ENCODE data around the gene ATOSA.

The ATOSA gene

GRCh38 chr15:52661909-52662308, 17.3 kb downstream of the ATOSA start:
- TF ChIP-seq CSDC2 (CRISPR knock-in tag; IDR thresholded peaks at IDR 0.05) (no peak), SNAI2 (CRISPR knock-in tag; IDR thresholded peaks at IDR 0.05) (no peak), ISL1 (CRISPR knock-in tag; IDR thresholded peaks at IDR 0.05) (no peak), ARNTL (CRISPR knock-in tag; IDR thresholded peaks at IDR 0.05; ENCODE audit: borderline replicate concordance, low read depth) (no peak), RARB (CRISPR knock-in tag; IDR thresholded peaks at IDR 0.05) (no peak), ZNF70 (CRISPR knock-in tag; IDR thresholded peaks at IDR 0.05) (no peak), TCF4 (CRISPR knock-in tag; IDR thresholded peaks at IDR 0.05; ENCODE audit: borderline replicate concordance) (no peak), OSR1 (CRISPR knock-in tag; IDR thresholded peaks at IDR 0.05) (no peak), ZC3H10 (CRISPR knock-in tag; IDR thresholded peaks at IDR 0.05) (no peak), ZFP3 (CRISPR knock-in tag; IDR thresholded peaks at IDR 0.05) (no peak)
- TF ChIP-seq, protein P1, sequence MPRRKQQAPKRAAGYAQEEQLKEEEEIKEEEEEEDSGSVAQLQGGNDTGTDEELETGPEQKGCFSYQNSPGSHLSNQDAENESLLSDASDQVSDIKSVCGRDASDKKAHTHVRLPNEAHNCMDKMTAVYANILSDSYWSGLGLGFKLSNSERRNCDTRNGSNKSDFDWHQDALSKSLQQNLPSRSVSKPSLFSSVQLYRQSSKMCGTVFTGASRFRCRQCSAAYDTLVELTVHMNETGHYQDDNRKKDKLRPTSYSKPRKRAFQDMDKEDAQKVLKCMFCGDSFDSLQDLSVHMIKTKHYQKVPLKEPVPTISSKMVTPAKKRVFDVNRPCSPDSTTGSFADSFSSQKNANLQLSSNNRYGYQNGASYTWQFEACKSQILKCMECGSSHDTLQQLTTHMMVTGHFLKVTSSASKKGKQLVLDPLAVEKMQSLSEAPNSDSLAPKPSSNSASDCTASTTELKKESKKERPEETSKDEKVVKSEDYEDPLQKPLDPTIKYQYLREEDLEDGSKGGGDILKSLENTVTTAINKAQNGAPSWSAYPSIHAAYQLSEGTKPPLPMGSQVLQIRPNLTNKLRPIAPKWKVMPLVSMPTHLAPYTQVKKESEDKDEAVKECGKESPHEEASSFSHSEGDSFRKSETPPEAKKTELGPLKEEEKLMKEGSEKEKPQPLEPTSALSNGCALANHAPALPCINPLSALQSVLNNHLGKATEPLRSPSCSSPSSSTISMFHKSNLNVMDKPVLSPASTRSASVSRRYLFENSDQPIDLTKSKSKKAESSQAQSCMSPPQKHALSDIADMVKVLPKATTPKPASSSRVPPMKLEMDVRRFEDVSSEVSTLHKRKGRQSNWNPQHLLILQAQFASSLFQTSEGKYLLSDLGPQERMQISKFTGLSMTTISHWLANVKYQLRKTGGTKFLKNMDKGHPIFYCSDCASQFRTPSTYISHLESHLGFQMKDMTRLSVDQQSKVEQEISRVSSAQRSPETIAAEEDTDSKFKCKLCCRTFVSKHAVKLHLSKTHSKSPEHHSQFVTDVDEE (CRISPR knock-in tag; IDR thresholded peaks at IDR 0.05), result no peak
- no peak for ATAC-seq

DNA sequence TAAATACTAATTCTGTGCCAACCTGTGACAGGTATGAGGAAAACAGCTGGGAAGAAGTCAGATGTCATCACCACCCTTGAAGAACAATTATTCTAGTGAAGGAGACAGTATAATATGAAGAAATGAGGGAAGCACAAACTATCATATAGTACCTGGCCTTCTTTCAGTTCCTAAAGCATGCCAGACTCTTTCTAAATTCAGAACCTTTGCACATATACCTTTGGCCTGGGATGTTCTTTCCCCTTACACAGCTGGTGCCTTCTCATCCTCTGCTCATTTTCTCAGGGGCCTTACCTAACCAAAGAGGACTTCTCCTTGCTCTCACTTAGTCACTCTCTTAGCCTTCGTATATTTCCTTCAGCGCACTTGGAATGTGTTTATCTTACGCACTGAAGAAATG, 19.0 kb downstream of the ATOSA start:
- ATAC-seq, result no peak
- TF ChIP-seq PATZ1 (CRISPR knock-in tag; IDR thresholded peaks at IDR 0.05; ENCODE audit: borderline replicate concordance) (no peak), RARB (CRISPR knock-in tag; IDR thresholded peaks at IDR 0.05) (no peak), ZNF8 (CRISPR knock-in tag; IDR thresholded peaks at IDR 0.05) (no peak), ISL1 (CRISPR knock-in tag; IDR thresholded peaks at IDR 0.05) (no peak), POU6F1 (CRISPR knock-in tag; IDR thresholded peaks at IDR 0.05; ENCODE audit: borderline replicate concordance, low read depth) (no peak), ZFP3 (CRISPR knock-in tag; IDR thresholded peaks at IDR 0.05) (no peak), ARNTL (CRISPR knock-in tag; IDR thresholded peaks at IDR 0.05; ENCODE audit: borderline replicate concordance, low read depth) (no peak), ZNF565 (CRISPR knock-in tag; conservative IDR thresholded peaks at IDR 0.05; ENCODE audit: low read depth) (no peak), ZFP30 (CRISPR knock-in tag; IDR thresholded peaks at IDR 0.05) (no peak), TCF4 (CRISPR knock-in tag; IDR thresholded peaks at IDR 0.05; ENCODE audit: borderline replicate concordance) (no peak)
- TF ChIP-seq, protein P2, sequence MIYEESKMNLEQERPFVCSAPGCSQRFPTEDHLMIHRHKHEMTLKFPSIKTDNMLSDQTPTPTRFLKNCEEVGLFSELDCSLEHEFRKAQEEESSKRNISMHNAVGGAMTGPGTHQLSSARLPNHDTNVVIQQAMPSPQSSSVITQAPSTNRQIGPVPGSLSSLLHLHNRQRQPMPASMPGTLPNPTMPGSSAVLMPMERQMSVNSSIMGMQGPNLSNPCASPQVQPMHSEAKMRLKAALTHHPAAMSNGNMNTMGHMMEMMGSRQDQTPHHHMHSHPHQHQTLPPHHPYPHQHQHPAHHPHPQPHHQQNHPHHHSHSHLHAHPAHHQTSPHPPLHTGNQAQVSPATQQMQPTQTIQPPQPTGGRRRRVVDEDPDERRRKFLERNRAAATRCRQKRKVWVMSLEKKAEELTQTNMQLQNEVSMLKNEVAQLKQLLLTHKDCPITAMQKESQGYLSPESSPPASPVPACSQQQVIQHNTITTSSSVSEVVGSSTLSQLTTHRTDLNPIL (CRISPR knock-in tag; IDR thresholded peaks at IDR 0.05; ENCODE audit: low read depth), result no peak

- TF ChIP-seq, protein P2 (CRISPR knock-in tag; IDR thresholded peaks at IDR 0.05; ENCODE audit: low read depth), result no peak
- TF ChIP-seq POU6F1 (CRISPR knock-in tag; IDR thresholded peaks at IDR 0.05; ENCODE audit: borderline replicate concordance, low read depth) (no peak), PATZ1 (CRISPR knock-in tag; IDR thresholded peaks at IDR 0.05; ENCODE audit: borderline replicate concordance) (no peak), RARB (CRISPR knock-in tag; IDR thresholded peaks at IDR 0.05) (no peak), OSR1 (CRISPR knock-in tag; IDR thresholded peaks at IDR 0.05) (no peak), ZNF8 (CRISPR knock-in tag; IDR thresholded peaks at IDR 0.05) (no peak), PPARA (CRISPR knock-in tag; IDR thresholded peaks at IDR 0.05; ENCODE audit: borderline replicate concordance) (no peak), GLIS3 (CRISPR knock-in tag; IDR thresholded peaks at IDR 0.05) (no peak), ZFP30 (CRISPR knock-in tag; IDR thresholded peaks at IDR 0.05) (no peak), TOX (CRISPR knock-in tag; IDR thresholded peaks at IDR 0.05; ENCODE audit: borderline replicate concordance) (no peak), ARNTL (CRISPR knock-in tag; IDR thresholded peaks at IDR 0.05; ENCODE audit: borderline replicate concordance, low read depth) (no peak), CSDC2 (CRISPR knock-in tag; IDR thresholded peaks at IDR 0.05) (no peak), SNAI2 (CRISPR knock-in tag; IDR thresholded peaks at IDR 0.05) (no peak)
- TF ChIP-seq, protein P1 (CRISPR knock-in tag; IDR thresholded peaks at IDR 0.05), result no peak
These were observed 20.2 kb downstream of the ATOSA start for GRCh38 chr15:52658955-52659354.

More at GRCh38 chr15:52658955-52659354, 20.2 kb downstream of the ATOSA start:
- ATAC-seq, result no peak

Measured in SK-N-SH treated with all-trans-retinoic acid at 6 μM for 48 hours (cell line).